ENCODE data around the gene MAP3K20. TPM values are rescaled to one million over a fixed set of nuclear protein-coding genes. Genes with fewer than 3 reads are reported as not detected.
"Not testable (repeated sequence)": the region's sequence is repeated elsewhere in the genome, so short reads cannot be mapped to it uniquely, and the experiment has no call there.

The MAP3K20 gene
- 10 to 100 TPM; 13.7 to 15.2 TPM for total RNA-seq

- Mint-ChIP-seq H3K9me3 (no peaks in the 10 kb centered on the region), H3K27ac (peak within 1 kb of the TSS; percentile 59)
Measured at GRCh38 chr2:173075781-173076580, at the start of gene MAP3K20. TSS of gene MAP3K20 (plus strand) at chr2:173075846. CDS start at chr2:173091032, 15,186 bp downstream.

GRCh38 chr2:173026479-173026878, 49.2 kb upstream of the MAP3K20 start:
- Mint-ChIP-seq H3K36me3 (ENCODE audit: low read depth) (no peaks in the 10 kb centered on the region), H3K27ac (no peak overlapping the region), H3K9me3 (no peaks in the 10 kb centered on the region), H3K4me3 (no peak overlapping the region), H3K4me1 (no peaks in the 10 kb centered on the region), H3K27me3 (peaks cover 21% of the 10 kb centered on the region)
- CTCF ChIA-PET: interaction anchor here (0.5 to 9.0 kb wide), 26 partner anchors 8 to 1315 kb away, joined by 3 to 168 read pairs (median 4); no protein-coding TSS in a partner anchor
- POLR2A ChIA-PET: no interaction called here
- DNase-seq: no peak

More at GRCh38 chr2:173075781-173076580, at the start of gene MAP3K20:
- ChIA-PET CTCF (interaction anchor here (0.6 to 1.3 kb wide), 3 partner anchors 49 to 112 kb away, joined by 3 read pairs; no protein-coding TSS in a partner anchor), POLR2A (no interaction called here)
- H3K4me3 Mint-ChIP-seq: peak within 1 kb of the TSS; percentile 77
- peaks cover 24% of the 10 kb centered on the region for H3K4me1 Mint-ChIP-seq
- H3K27me3 Mint-ChIP-seq: peaks cover 38% of the 10 kb centered on the region
- DNase-seq: peak; percentile 57
- no peaks in the 10 kb centered on the region for H3K36me3 Mint-ChIP-seq (ENCODE audit: low read depth)

- Mint-ChIP-seq H3K9me3 (no peaks in the 10 kb centered on the region), H3K27ac (no peak overlapping the region), H3K27me3 (peaks cover 28% of the 10 kb centered on the region), H3K4me3 (no peak overlapping the region), H3K4me1 (no peaks in the 10 kb centered on the region), H3K36me3 (ENCODE audit: low read depth) (no peaks in the 10 kb centered on the region)
- ChIA-PET CTCF (interaction anchor here (0.6 to 9.0 kb wide), 30 partner anchors 8 to 1314 kb away, joined by 3 to 168 read pairs (median 4); no protein-coding TSS in a partner anchor), POLR2A (interaction anchor here (0.7 kb wide), 1 partner anchor 191 kb away, joined by 3 read pairs; no protein-coding TSS in a partner anchor)
- peak; percentile 77 for DNase-seq
Measured at GRCh38 chr2:173027181-173028128, 48.2 kb upstream of the MAP3K20 start.

- no peaks in the 10 kb centered on the region for H3K4me1 Mint-ChIP-seq
- H3K9me3 Mint-ChIP-seq: no peaks in the 10 kb centered on the region
- no peak overlapping the region for H3K27ac Mint-ChIP-seq
- H3K4me3 Mint-ChIP-seq: no peak overlapping the region
- ChIA-PET CTCF (interaction anchor here (0.6 to 9.0 kb wide), 21 partner anchors 8 to 1313 kb away, joined by 3 to 168 read pairs (median 4); no protein-coding TSS in a partner anchor), POLR2A (no interaction called here)
- no peak for DNase-seq
- no peaks in the 10 kb centered on the region for H3K36me3 Mint-ChIP-seq (ENCODE audit: low read depth)
- peaks cover 33% of the 10 kb centered on the region for H3K27me3 Mint-ChIP-seq
Measured at GRCh38 chr2:173028141-173028540, 47.5 kb upstream of the MAP3K20 start.

GRCh38 chr2:173028671-173029070, 47.0 kb upstream of the MAP3K20 start:
- DNase-seq: no peak
- ChIA-PET CTCF (interaction anchor here (0.9 to 9.0 kb wide), 10 partner anchors 12 to 1313 kb away, joined by 3 to 168 read pairs (median 6); no protein-coding TSS in a partner anchor), POLR2A (no interaction called here)
- Mint-ChIP-seq H3K4me1 (no peaks in the 10 kb centered on the region), H3K36me3 (ENCODE audit: low read depth) (no peaks in the 10 kb centered on the region), H3K27ac (no peak overlapping the region), H3K27me3 (peaks cover 33% of the 10 kb centered on the region), H3K9me3 (no peaks in the 10 kb centered on the region), H3K4me3 (no peak overlapping the region)

GRCh38 chr2:173030561-173031490, 44.8 kb upstream of the MAP3K20 start:
- Mint-ChIP-seq H3K27me3 (peaks cover 37% of the 10 kb centered on the region), H3K36me3 (ENCODE audit: low read depth) (no peaks in the 10 kb centered on the region), H3K9me3 (no peaks in the 10 kb centered on the region), H3K4me3 (no peak overlapping the region), H3K27ac (no peak overlapping the region), H3K4me1 (no peaks in the 10 kb centered on the region)
- DNase-seq: no peak
- POLR2A ChIA-PET: no interaction called here
- CTCF ChIA-PET: interaction anchor here (9.0 kb wide), 1 partner anchor 180 kb away, joined by 168 read pairs; no protein-coding TSS in a partner anchor

GRCh38 chr2:173032032-173032431, 43.6 kb upstream of the MAP3K20 start:
- DNase-seq: no peak
- Mint-ChIP-seq H3K9me3 (no peaks in the 10 kb centered on the region), H3K4me3 (no peak overlapping the region), H3K36me3 (ENCODE audit: low read depth) (no peaks in the 10 kb centered on the region), H3K27me3 (peaks cover 33% of the 10 kb centered on the region), H3K4me1 (no peaks in the 10 kb centered on the region), H3K27ac (no peak overlapping the region)
- ChIA-PET POLR2A (no interaction called here), CTCF (no interaction called here)

GRCh38 chr2:173033084-173033483, 42.6 kb upstream of the MAP3K20 start:
- H3K4me1 Mint-ChIP-seq: no peaks in the 10 kb centered on the region
- ChIA-PET POLR2A (no interaction called here), CTCF (no interaction called here)
- no peak overlapping the region for H3K4me3 Mint-ChIP-seq
- no peak overlapping the region for H3K27ac Mint-ChIP-seq
- DNase-seq: no peak
- H3K9me3 Mint-ChIP-seq: no peaks in the 10 kb centered on the region
- peaks cover 32% of the 10 kb centered on the region for H3K27me3 Mint-ChIP-seq
- H3K36me3 Mint-ChIP-seq (ENCODE audit: low read depth): no peaks in the 10 kb centered on the region

GRCh38 chr2:173034143-173034542, 41.5 kb upstream of the MAP3K20 start:
- H3K27me3 Mint-ChIP-seq: peaks cover 31% of the 10 kb centered on the region
- H3K4me1 Mint-ChIP-seq: no peaks in the 10 kb centered on the region
- ChIA-PET CTCF (no interaction called here), POLR2A (no interaction called here)
- no peak for DNase-seq
- no peaks in the 10 kb centered on the region for H3K9me3 Mint-ChIP-seq
- no peaks in the 10 kb centered on the region for H3K36me3 Mint-ChIP-seq (ENCODE audit: low read depth)
- H3K4me3 Mint-ChIP-seq: no peak overlapping the region
- no peak overlapping the region for H3K27ac Mint-ChIP-seq

GRCh38 chr2:173037245-173038120, 38.2 kb upstream of the MAP3K20 start:
- H3K4me3 Mint-ChIP-seq: no peak overlapping the region
- DNase-seq: no peak
- H3K27ac Mint-ChIP-seq: no peak overlapping the region
- H3K36me3 Mint-ChIP-seq (ENCODE audit: low read depth): no peaks in the 10 kb centered on the region
- peaks cover 15% of the 10 kb centered on the region for H3K27me3 Mint-ChIP-seq
- H3K4me1 Mint-ChIP-seq: no peaks in the 10 kb centered on the region
- POLR2A ChIA-PET: no interaction called here
- CTCF ChIA-PET: interaction anchor here (1.4 kb wide), 1 partner anchor 10 kb away, joined by 3 read pairs; no protein-coding TSS in a partner anchor
- no peaks in the 10 kb centered on the region for H3K9me3 Mint-ChIP-seq

GRCh38 chr2:173038257-173038656, 37.4 kb upstream of the MAP3K20 start:
- H3K4me3 Mint-ChIP-seq; H3K9me3 Mint-ChIP-seq; H3K27me3 Mint-ChIP-seq; H3K27ac Mint-ChIP-seq; DNase-seq; POLR2A ChIA-PET; H3K36me3 Mint-ChIP-seq (ENCODE audit: low read depth); H3K4me1 Mint-ChIP-seq: not testable (repeated sequence)
- CTCF ChIA-PET: interaction anchor here (1.2 kb wide), 1 partner anchor 11 kb away, joined by 3 read pairs; no protein-coding TSS in a partner anchor
